ENCODE data around the gene TRIO. TPM values are rescaled to one million over a fixed set of nuclear protein-coding genes. Genes with fewer than 3 reads are reported as not detected.

Gene TRIO
- polyA plus RNA-seq, 3 donors: 1.7 to 45.8 (median 2.1) TPM

- H3K79me2 ChIP-seq (ENCODE audit: insufficient read depth, low read length): peaks cover 91% of the 10 kb centered on the region
- WGBS (ENCODE audit: insufficient coverage): 20% methylated on average over 1 of the region's 4 CpGs
- H4K20me1 ChIP-seq (ENCODE audit: insufficient read depth, low read length): peaks cover 71% of the 10 kb centered on the region
- no peak for TF ChIP-seq CTCF (IDR thresholded peaks at IDR 0.05)
- DNase-seq: no peak
- H3K27ac Mint-ChIP-seq: peak overlapping the region in 1 of 7 donors; percentile 49
- no peaks in the 10 kb centered on the region for H3K9me3 ChIP-seq (replicated peaks in 1 of 2; ENCODE audit: control insufficient read depth in 1 of 2, insufficient read depth in 1 of 2, low read length in 2 of 2)
- no peak overlapping the region for H3K4me3 Mint-ChIP-seq
- peak overlapping the region in 1 of 2 donors; percentile 60 for H3K27ac ChIP-seq (ENCODE audit: low read depth in 1 of 2, low read length in 2 of 2)
- no peaks in the 10 kb centered on the region for H3K27me3 Mint-ChIP-seq (ENCODE audit: low read depth in 3 of 3)
- H3K36me3 Mint-ChIP-seq: no peaks in the 10 kb centered on the region
- H3K27me3 ChIP-seq (ENCODE audit: control insufficient read depth in 2 of 2, insufficient read depth in 2 of 2, low read length in 2 of 2): no peaks in the 10 kb centered on the region
- H3K9me3 Mint-ChIP-seq: no peaks in the 10 kb centered on the region
- peak overlapping the region; percentile 40 for H3K4me2 ChIP-seq (replicated peaks; ENCODE audit: extremely low read depth, low read length, poor library complexity, severe bottlenecking)
- peak overlapping the region in 1 of 3 experiments; percentile 28 for H3K4me3 ChIP-seq (replicated peaks in 1 of 3; ENCODE audit: low read depth in 2 of 3, low read length in 3 of 3)
- no peaks in the 10 kb centered on the region for H3K36me3 ChIP-seq (replicated peaks in 1 of 2; ENCODE audit: control insufficient read depth in 1 of 2, insufficient read depth in 2 of 2, low read length in 2 of 2)
- H3K4me1 Mint-ChIP-seq: peaks cover 88% of the 10 kb centered on the region
- H2AFZ ChIP-seq (ENCODE audit: insufficient read depth, low read depth, low read length, poor library complexity, severe bottlenecking): no peak overlapping the region
- H3K9ac ChIP-seq (ENCODE audit: insufficient read depth, low read length, poor library complexity, severe bottlenecking): no peak overlapping the region
- peaks cover 68 to 90% of the 10 kb centered on the region in 2 donors for H3K4me1 ChIP-seq (ENCODE audit: control insufficient read depth in 1 of 2, insufficient read depth in 2 of 2, low read length in 2 of 2)
- intact Hi-C loops (cut with micrococcal nuclease): no loop called here
These were observed 27.9 kb downstream of the TRIO start for GRCh38 chr5:14171046-14171445.

- DNase-seq: peak in 1 of 3 donors; percentile 45
- TF ChIP-seq CTCF (IDR thresholded peaks at IDR 0.05): no peak
- Histone ChIP-seq H2AFZ (ENCODE audit: insufficient read depth, low read depth, low read length, poor library complexity, severe bottlenecking) (no peak overlapping the region), H3K36me3 (replicated peaks in 1 of 2; ENCODE audit: control insufficient read depth in 1 of 2, insufficient read depth in 2 of 2, low read length in 2 of 2) (no peaks in the 10 kb centered on the region), H3K4me3 (replicated peaks in 1 of 3; ENCODE audit: low read depth in 2 of 3, low read length in 3 of 3) (peak overlapping the region in 1 of 3 experiments; percentile 28), H3K27me3 (ENCODE audit: control insufficient read depth in 2 of 2, insufficient read depth in 2 of 2, low read length in 2 of 2) (no peaks in the 10 kb centered on the region), H3K4me1 (ENCODE audit: control insufficient read depth in 1 of 2, insufficient read depth in 2 of 2, low read length in 2 of 2) (peaks cover 68 to 89% of the 10 kb centered on the region in 2 donors), H3K4me2 (replicated peaks; ENCODE audit: extremely low read depth, low read length, poor library complexity, severe bottlenecking) (peak overlapping the region; percentile 40), H4K20me1 (ENCODE audit: insufficient read depth, low read length) (peaks cover 72% of the 10 kb centered on the region), H3K79me2 (ENCODE audit: insufficient read depth, low read length) (peaks cover 91% of the 10 kb centered on the region), H3K9ac (ENCODE audit: insufficient read depth, low read length, poor library complexity, severe bottlenecking) (no peak overlapping the region), H3K27ac (ENCODE audit: low read depth in 1 of 2, low read length in 2 of 2) (peak overlapping the region in 1 of 2 donors; percentile 60), H3K9me3 (replicated peaks in 1 of 2; ENCODE audit: control insufficient read depth in 1 of 2, insufficient read depth in 1 of 2, low read length in 2 of 2) (no peaks in the 10 kb centered on the region)
- no peaks in the 10 kb centered on the region for H3K27me3 Mint-ChIP-seq (ENCODE audit: low read depth in 3 of 3)
- 0% methylated on average over 3 of the region's 3 CpGs for WGBS (ENCODE audit: insufficient coverage)
- peak overlapping the region; percentile 43 to 68 for H3K4me3 Mint-ChIP-seq
- no peaks in the 10 kb centered on the region for H3K9me3 Mint-ChIP-seq
- H3K36me3 Mint-ChIP-seq: no peaks in the 10 kb centered on the region
- H3K27ac Mint-ChIP-seq: peak overlapping the region; percentile 46 to 87 (median 61)
- peaks cover 82% of the 10 kb centered on the region for H3K4me1 Mint-ChIP-seq
- intact Hi-C loops (cut with micrococcal nuclease): no loop called here
These were observed 28.5 kb downstream of the TRIO start for GRCh38 chr5:14171621-14172020.

All from CD14-positive monocyte (primary cell).